Heart right ventricle (tissue), 16 donors: ENCODE results near the gene GRAMD2A. TPM values are rescaled to one million over a fixed set of nuclear protein-coding genes. Genes with fewer than 3 reads are reported as not detected.

ENCODE experiments used
- ATAC-seq, 8 donors: fragments of 200-7000 bp; cut with Tn5 transposase; one replicate each; pipeline ENCODE4 v1.9.1; 2020; ENCODE audit warnings: mild to moderate bottlenecking in 8 of 8, moderate library complexity in 8 of 8, moderate number of reproducible peaks in 1 of 8
- DNase-seq, 2 donors: peaks; one replicate each; pipeline ENCODE4 v3.0.0-alpha.2; 2020
- H3K27ac ChIP-seq, 10 donors: fragments of 200-600 bp; sonication (generic) in 2 of 10; one replicate each; pipeline versions ENCODE4 v1.5.0 to v1.8.0; 2020 to 2022; ENCODE audit warnings: mild to moderate bottlenecking in 3 of 10
- H3K27me3 ChIP-seq, 7 donors: fragments of 200-600 bp; one replicate each; pipeline ENCODE4 v1.8.0; 2021 to 2022; ENCODE audit warnings: mild to moderate bottlenecking in 2 of 7
- H3K36me3 ChIP-seq, 9 donors: fragments of 200-600 bp; sonication (generic) in 1 of 9; one replicate each; pipeline versions ENCODE4 v1.5.0 to v1.8.0; 2020 to 2022; ENCODE audit warnings: mild to moderate bottlenecking in 2 of 9
- H3K4me1 ChIP-seq, 9 donors: fragments of 200-600 bp; sonication (generic) in 1 of 9; one replicate each; pipeline versions ENCODE4 v1.5.0 to v1.8.0; 2020 to 2022; ENCODE audit warnings: mild to moderate bottlenecking in 4 of 9
- H3K4me3 ChIP-seq, 10 donors: fragments of 200-600 bp; sonication (generic) in 2 of 10; one replicate each; pipeline versions ENCODE4 v1.5.0 to v1.8.0; 2020 to 2022; ENCODE audit warnings: mild to moderate bottlenecking in 7 of 10, moderate library complexity in 2 of 10
- H3K9me3 ChIP-seq, 11 donors: fragments of 200-600 bp in 10 of 11; sonication (generic) in 2 of 11; one replicate each; pipeline versions ENCODE4 v1.5.0 to v1.8.0; 2013 to 2022; ENCODE audit warnings: mild to moderate bottlenecking in 2 of 11, control low read depth in 1 of 11, moderate library complexity in 1 of 11
- WGBS, 2 donors: extraction: QIAGEN DNeasy Blood & Tissue Kit; methylation state at CpG; one replicate each; pipeline ENCODE4 v1.1.7; 2013; ENCODE audit warnings: inconsistent platforms in 1 of 2; 5-methylcytosine and 5-hydroxymethylcytosine counted together
- intact Hi-C, 10 donors: fragments of 100-400 bp; cut with DNase I; formaldehyde crosslinking; loops; one replicate each; pipeline versions ENCODE4 v1.11.1 to v1.14.2; 2022
- polyA plus RNA-seq, 2 donors: library from polyadenylated mRNA; stranded (reverse); fragments of 200-250 nt; gene quantifications; one replicate each; pipeline ENCODE4 v1.2.3, GENCODE V29; 2013
- total RNA-seq, 10 donors: library from RNA; stranded (reverse); fragmentation: NEBNext Ultra II Directional in 3 of 10; extraction: Animal tissue kit (Norgen Biotek cat#: 25700) in 3 of 10; gene quantifications; one replicate each; pipeline versions ENCODE4 v1.2.1 to v1.2.4, GENCODE V29; 2021 to 2023
- TF ChIP-seq, protein P1 (sequence below), 9 donors: fragments of 200-600 bp; sonication (generic) in 2 of 9; IDR thresholded peaks; one replicate each; pipeline versions ENCODE4 v1.5.0 to v1.8.0; 2021 to 2022; ENCODE audit warnings: antibody characterized with exemption in 9 of 9, mild to moderate bottlenecking in 5 of 9, moderate library complexity in 1 of 9
- donor health status: Arrhythmogenic right ventricular cardiomyopathy.
- donor health status: ischemic (EF 13 %, LVEDD 7.1; RV severe dilation, severe dysfunction).
- donor health status: healthy with polysubstance abuse.
- donor health status: DM: no; HTN: yes; CAD: no.
- donor health status: DM: no; HTN: no; CAD: no.
- donor health status: ischemic (EF 25% LVEDD 6.9; RV normal size, moderate dysfunction).
- donor health status: ischemic (EF 25% LVEDD 5.7; RV mildly dilated, moderate dysfunction).
- donor health status: healthy.
- donor health status: DM: yes; HTN: yes; CAD: no.
- donor health status: Ischemic cardiomyopathy.
- donor health status: ischemic (EF 35%, LVEDD 5.7; RV mildly dilated, moderate dysfunction).
- donor health status: nonischemic (EF 11% LVEDD 7.7; RV severe dilation, severe dysfunction).
- donor health status: DM: yes; HTN: yes; CAD: no.
- donor health status: PGD.
- donor health status: ischemic (EF 29% LVEDD 5.4; RV normal size, mild dysfunction).
- donor health status: nonischemic (EF 23%, LVEDD 6.1; RV moderate dilation, normal function).

Gene GRAMD2A
- total and polyA plus RNA-seq, 12 donors: 0.06 to 0.20 TPM; not detected in 10

DNA sequence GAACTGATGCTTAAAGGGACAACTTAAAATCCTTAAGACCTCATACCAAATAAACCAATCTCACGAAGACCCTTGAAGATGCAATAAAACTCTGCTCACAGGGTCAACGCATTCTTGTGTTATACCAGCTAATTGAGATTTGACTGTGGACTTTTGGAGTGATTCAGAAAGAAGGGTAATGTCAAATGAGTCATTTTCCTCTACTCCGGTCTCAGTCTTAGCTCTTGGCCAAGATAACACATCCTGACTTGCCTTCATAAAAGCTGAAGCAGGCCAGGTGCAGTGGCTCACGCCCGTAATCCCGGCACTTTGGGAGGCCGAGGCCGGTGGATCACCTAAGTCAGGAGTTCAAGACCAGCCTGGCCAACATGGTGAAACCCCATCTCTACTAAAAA, 29.6 kb upstream of the GRAMD2A start:
- ATAC-seq: no peak
- intact Hi-C loops: loop anchor here in 1 of 10 donors (2.0 kb wide), 1 partner anchor 24 kb away; no protein-coding TSS in a partner anchor
- DNase-seq: no peak
- Histone ChIP-seq H3K4me3 (peak overlapping the region in 1 of 10 donors; percentile 98), H3K36me3 (peaks cover 0 to 39% (median 0%) of the 10 kb centered on the region in 9 donors), H3K27ac (peak overlapping the region in 9 of 10 donors; percentile 35 to 99 (median 95)), H3K27me3 (no peaks in the 10 kb centered on the region), H3K4me1 (peaks cover 17 to 77% (median 59%) of the 10 kb centered on the region in 9 donors), H3K9me3 (no peaks in the 10 kb centered on the region)
- TF ChIP-seq, protein P1, sequence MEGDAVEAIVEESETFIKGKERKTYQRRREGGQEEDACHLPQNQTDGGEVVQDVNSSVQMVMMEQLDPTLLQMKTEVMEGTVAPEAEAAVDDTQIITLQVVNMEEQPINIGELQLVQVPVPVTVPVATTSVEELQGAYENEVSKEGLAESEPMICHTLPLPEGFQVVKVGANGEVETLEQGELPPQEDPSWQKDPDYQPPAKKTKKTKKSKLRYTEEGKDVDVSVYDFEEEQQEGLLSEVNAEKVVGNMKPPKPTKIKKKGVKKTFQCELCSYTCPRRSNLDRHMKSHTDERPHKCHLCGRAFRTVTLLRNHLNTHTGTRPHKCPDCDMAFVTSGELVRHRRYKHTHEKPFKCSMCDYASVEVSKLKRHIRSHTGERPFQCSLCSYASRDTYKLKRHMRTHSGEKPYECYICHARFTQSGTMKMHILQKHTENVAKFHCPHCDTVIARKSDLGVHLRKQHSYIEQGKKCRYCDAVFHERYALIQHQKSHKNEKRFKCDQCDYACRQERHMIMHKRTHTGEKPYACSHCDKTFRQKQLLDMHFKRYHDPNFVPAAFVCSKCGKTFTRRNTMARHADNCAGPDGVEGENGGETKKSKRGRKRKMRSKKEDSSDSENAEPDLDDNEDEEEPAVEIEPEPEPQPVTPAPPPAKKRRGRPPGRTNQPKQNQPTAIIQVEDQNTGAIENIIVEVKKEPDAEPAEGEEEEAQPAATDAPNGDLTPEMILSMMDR (IDR thresholded peaks at IDR 0.05): no peak
- WGBS, 2 donors: 45 to 47% methylated on average over 8 of the region's 8 CpGs

DNA sequence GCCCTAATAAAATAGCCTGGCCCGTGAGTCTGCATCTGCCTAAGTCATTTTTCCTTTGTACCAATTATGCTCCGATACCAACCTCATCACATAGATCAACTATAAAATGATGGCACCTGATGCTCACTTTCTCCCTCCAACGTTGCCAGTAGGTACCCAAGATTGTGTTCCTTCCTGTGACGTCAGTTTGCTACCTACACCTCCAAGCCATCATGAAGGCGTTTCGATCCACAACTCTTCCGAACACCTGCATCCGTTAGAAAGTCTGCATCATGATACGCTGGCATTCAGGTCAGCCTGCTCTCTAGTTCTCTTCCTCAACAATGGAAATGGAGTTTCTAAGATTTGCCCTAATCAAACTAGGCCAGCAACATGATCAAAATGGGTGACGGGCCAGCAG, 25.7 kb upstream of the GRAMD2A start:
- 86 to 87% methylated on average over 10 of the region's 10 CpGs for WGBS, 2 donors
- Histone ChIP-seq H3K36me3 (peaks cover 0 to 78% (median 6%) of the 10 kb centered on the region in 9 donors), H3K27ac (peak overlapping the region in 1 of 10 donors; percentile 8), H3K4me3 (no peak overlapping the region), H3K4me1 (peaks cover 22 to 93% (median 71%) of the 10 kb centered on the region in 9 donors), H3K9me3 (no peaks in the 10 kb centered on the region), H3K27me3 (no peaks in the 10 kb centered on the region)
- ATAC-seq (no peak), DNase-seq (no peak)
- TF ChIP-seq, protein P1 (IDR thresholded peaks at IDR 0.05): no peak
- intact Hi-C loops: loop anchor here in 1 of 10 donors (2.0 kb wide), 1 partner anchor 20 kb away; no protein-coding TSS in a partner anchor

DNA sequence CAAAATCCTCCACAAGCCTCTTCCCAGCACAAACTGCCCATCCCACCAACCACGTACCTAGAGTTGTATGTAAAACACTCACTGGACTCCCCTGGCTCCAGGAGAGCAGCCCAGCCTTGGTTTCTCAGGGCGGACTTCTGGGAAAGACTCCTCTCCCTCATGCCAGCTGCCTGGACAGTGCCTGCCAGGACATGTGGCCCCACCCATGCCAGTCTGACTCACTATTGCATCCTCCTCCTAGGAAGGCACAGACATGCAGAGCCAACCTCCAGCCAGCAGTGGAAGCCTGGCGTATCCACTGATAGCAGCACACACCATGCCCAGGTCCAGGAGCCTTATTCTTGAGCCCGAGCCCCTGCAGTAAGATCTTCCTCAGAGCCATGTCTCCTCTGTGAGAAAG, 24.8 kb upstream of the GRAMD2A start:
- peak; percentile 42 to 57 for DNase-seq
- Histone ChIP-seq H3K9me3 (no peaks in the 10 kb centered on the region), H3K4me1 (peaks cover 18 to 84% (median 63%) of the 10 kb centered on the region in 9 donors), H3K27ac (peak overlapping the region in 8 of 10 donors; percentile 3 to 64 (median 37)), H3K36me3 (peaks cover 0 to 87% (median 15%) of the 10 kb centered on the region in 9 donors), H3K4me3 (no peak overlapping the region), H3K27me3 (no peaks in the 10 kb centered on the region)
- peak in 7 of 8 donors; percentile 60 to 90 (median 79) for ATAC-seq
- intact Hi-C loops: loop anchor here in 1 of 10 donors (2.0 kb wide), 1 partner anchor 20 kb away; no protein-coding TSS in a partner anchor
- WGBS, 2 donors: 55 to 69% methylated on average over 4 of the region's 4 CpGs
- TF ChIP-seq, protein P1 (IDR thresholded peaks at IDR 0.05): no peak

DNA sequence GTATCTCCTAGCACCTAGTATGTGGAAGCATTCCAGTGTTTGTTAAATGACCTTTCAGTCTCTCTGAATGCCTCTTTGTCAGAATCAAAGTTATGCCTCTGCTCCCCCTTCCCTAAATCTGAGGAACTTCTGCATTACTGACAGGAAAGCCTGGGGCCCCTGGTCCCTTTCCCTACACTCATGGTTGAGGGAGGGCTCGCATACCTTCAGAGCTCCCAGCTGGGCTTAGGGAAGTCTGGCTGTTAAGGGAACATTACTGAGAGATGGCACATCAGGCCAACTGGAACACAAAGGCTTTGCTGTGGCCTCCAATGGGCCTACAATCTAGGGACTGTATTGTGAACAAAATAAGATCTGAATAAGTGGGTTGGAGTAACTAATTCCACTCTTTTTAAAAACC, 23.1 kb upstream of the GRAMD2A start:
- intact Hi-C loops: no loop called here
- peak in 3 of 8 donors; percentile 22 to 38 (median 28) for ATAC-seq
- DNase-seq: no peak
- WGBS, 2 donors: 27 to 51% methylated on average over 1 of the region's 1 CpG
- Histone ChIP-seq H3K36me3 (peaks cover 0 to 99% (median 32%) of the 10 kb centered on the region in 9 donors), H3K27me3 (no peaks in the 10 kb centered on the region), H3K9me3 (no peaks in the 10 kb centered on the region), H3K4me3 (no peak overlapping the region), H3K27ac (peak overlapping the region in 6 of 10 donors; percentile 6 to 45 (median 17)), H3K4me1 (peaks cover 11 to 72% (median 48%) of the 10 kb centered on the region in 9 donors)
- TF ChIP-seq, protein P1 (IDR thresholded peaks at IDR 0.05): no peak
